Sigmoid colon (tissue), 4 donors: ENCODE data around the gene GBP2.

Source experiments
- CTCF ChIP-seq, 4 experiments: fragments of 450-650 bp in 3 of 4; fragments of 200-600 bp in 1 of 4; IDR thresholded peaks; one replicate each; pipeline ENCODE4 v1.5.1; 2016 to 2019; ENCODE audit warnings: antibody characterized with exemption in 4 of 4, mild to moderate bottlenecking in 3 of 4, moderate library complexity in 2 of 4
- POLR2A ChIP-seq, 2 donors: fragments of 450-650 bp; IDR thresholded peaks; one replicate each; pipeline ENCODE4 v1.6.1; 2016; ENCODE audit warnings: antibody characterized with exemption in 2 of 2, mild to moderate bottlenecking in 2 of 2, moderate library complexity in 2 of 2
- POLR2AphosphoS5 ChIP-seq, 4 donors: sonication (generic); formaldehyde crosslinking; IDR thresholded peaks; one replicate each; pipeline ENCODE4 v1.6.1; 2017; ENCODE audit warnings: antibody characterized with exemption in 4 of 4

- TF ChIP-seq CTCF (IDR thresholded peaks at IDR 0.05): no peak
- no peak for TF ChIP-seq POLR2A (IDR thresholded peaks at IDR 0.05)
- no peak for TF ChIP-seq POLR2AphosphoS5 (IDR thresholded peaks at IDR 0.05)
These were observed 21.2 kb downstream of the GBP2 start for GRCh38 chr1:89104687-89105086.
